Measurements from ENCODE around the gene KIF17. TPM values are rescaled to one million over a fixed set of nuclear protein-coding genes. Genes with fewer than 3 reads are reported as not detected.

Gene KIF17
- total and polyA plus RNA-seq, 2 of the 8 experiments (the other 6 are each of a cell fraction or from before 2014, with no cell fraction given): 6.9 to 10.4 TPM

- FAIRE-seq: peak; percentile 86
- no peak for TF ChIP-seq SRF (IDR thresholded peaks at IDR 0.05; ENCODE audit: low read depth, low read length)
- TF ChIP-seq JUND (IDR thresholded peaks at IDR 0.05; ENCODE audit: low read length): no peak
- no peak for TF ChIP-seq EZH2 (IDR thresholded peaks at IDR 0.05; ENCODE audit: low read depth, low read length, severe bottlenecking)
- no peak for TF ChIP-seq JUN (IDR thresholded peaks at IDR 0.05; ENCODE audit: low read depth, low read length)
- no peak for TF ChIP-seq CTBP2 (IDR thresholded peaks at IDR 0.05; ENCODE audit: borderline replicate concordance, insufficient read depth, insufficient read length, low read length)
- no peak for TF ChIP-seq MAFK (IDR thresholded peaks at IDR 0.05; ENCODE audit: low read depth, low read length)
- TF ChIP-seq RFX5 (IDR thresholded peaks at IDR 0.05; ENCODE audit: borderline replicate concordance, low read depth, low read length): no peak
- no peak for TF ChIP-seq RXRA (IDR thresholded peaks at IDR 0.05; ENCODE audit: insufficient read depth, low read depth, low read length)
- no peak for TF ChIP-seq TBP (IDR thresholded peaks at IDR 0.05; ENCODE audit: low read depth, low read length)
- no peak for TF ChIP-seq BCL11A (IDR thresholded peaks at IDR 0.05; ENCODE audit: low read depth in 2 of 2, low read length in 2 of 2)
- peak; percentile 88 for TF ChIP-seq MAX (IDR thresholded peaks at IDR 0.05)
Observed at GRCh38 chr1:20732588-20733359, 15.0 kb upstream of the KIF17 start, which contains the start of gene SH2D5. Gene SH2D5, minus strand, starts transcription at chr1:20732703. Its CDS starts 4,659 bp downstream, at chr1:20728044.

More at GRCh38 chr1:20732588-20733359, 15.0 kb upstream of the KIF17 start, which contains the start of gene SH2D5:
- H3K4ac ChIP-seq (replicated peaks; ENCODE audit: insufficient read length, low read depth, low read length): peak within 1 kb of the TSS; percentile 54
- CTCF ChIA-PET (ENCODE audit: partially characterized antibody): interaction anchor here (0.6 to 4.6 kb wide), 9 partner anchors 16 to 177 kb away, joined by 3 to 34 read pairs (median 3); partner anchors contain the start of gene KIF17
- no peak within 1 kb of the TSS for H3K27ac ChIP-seq (ENCODE audit: low read depth, low read length)
- H3K9ac ChIP-seq (replicated peaks in 1 of 4; ENCODE audit: extremely low read depth in 1 of 4, low read depth in 3 of 4, low read length in 3 of 4): peak within 1 kb of the TSS in 1 of 4 experiments; percentile 29; a peak in 2 of 7 replicates
- H2AK5ac ChIP-seq (ENCODE audit: low read depth, low read length): no peak within 1 kb of the TSS
- no peak within 1 kb of the TSS; the same call in 1 of the 2 replicates for H2BK12ac ChIP-seq (ENCODE audit: low read depth, low read length)
- H3K79me2 ChIP-seq (ENCODE audit: control insufficient read depth in 1 of 2, insufficient read depth in 2 of 2, low read length in 2 of 2): no peaks in the 10 kb centered on the region
- H2BK15ac ChIP-seq (ENCODE audit: low read length): no peak within 1 kb of the TSS
- H4K91ac ChIP-seq (replicated peaks; ENCODE audit: insufficient read length, low read length): no peak within 1 kb of the TSS
- H3K56ac ChIP-seq (replicated peaks; ENCODE audit: insufficient read length, low read depth, low read length): no peak within 1 kb of the TSS
- peak within 1 kb of the TSS; percentile 80; the same call in 1 of the 2 replicates for H2AFZ ChIP-seq (ENCODE audit: low read length)
- no peak within 1 kb of the TSS for H4K5ac ChIP-seq (ENCODE audit: insufficient read length, low read depth, low read length)
- peak; percentile 56 to 77 for DNase-seq (ENCODE audit: low read depth in 1 of 2, low spot score in 2 of 2)
- no peak within 1 kb of the TSS for H2BK20ac ChIP-seq (ENCODE audit: low read length)
- H4K8ac ChIP-seq (ENCODE audit: extremely low read depth, insufficient read depth, low read length): peak within 1 kb of the TSS; percentile 53; the same call in 1 of the 2 replicates
- no peaks in the 10 kb centered on the region for H3K79me1 ChIP-seq (ENCODE audit: low read depth, low read length)
- no peak within 1 kb of the TSS for H2BK120ac ChIP-seq (replicated peaks; ENCODE audit: low read depth, low read length)
- H4K20me1 ChIP-seq (replicated peaks in 1 of 2; ENCODE audit: control insufficient read depth in 1 of 2, insufficient read depth in 2 of 2, low read length in 2 of 2): peaks cover 1 to 3% of the 10 kb centered on the region in 2 experiments
- POLR2A ChIA-PET (ENCODE audit: partially characterized antibody): interaction anchor here (1.0 to 7.8 kb wide), 3 partner anchors 11 to 97 kb away, joined by 3 to 68 read pairs (median 4); partner anchors contain the start of gene KIF17
- H3K4me3 ChIP-seq (ENCODE audit: extremely low read depth in 1 of 4, insufficient read depth in 2 of 4, low read depth in 3 of 4, low read length in 4 of 4): peak within 1 kb of the TSS; percentile 56 to 71 (median 69)
- H3K4me2 ChIP-seq (ENCODE audit: insufficient read depth in 1 of 2, low read depth in 2 of 2, low read length in 2 of 2): peak within 1 kb of the TSS; percentile 97
- H3K4me1 ChIP-seq (replicated peaks in 1 of 4; ENCODE audit: control insufficient read depth in 3 of 4, insufficient read depth in 4 of 4, low read length in 3 of 4): peaks cover 5 to 40% (median 29%) of the 10 kb centered on the region in 4 experiments
- peaks cover 0 to 3% (median 0%) of the 10 kb centered on the region in 4 experiments; a peak in 2 of 8 replicates for H3K36me3 ChIP-seq (ENCODE audit: control insufficient read depth in 2 of 4, insufficient read depth in 4 of 4, low read length in 3 of 4)
- H3K18ac ChIP-seq (ENCODE audit: extremely low read depth, low read length): no peak within 1 kb of the TSS
- H3K27me3 ChIP-seq (replicated peaks in 1 of 4; ENCODE audit: control insufficient read depth in 3 of 4, extremely low read depth in 1 of 4, insufficient read depth in 3 of 4, low read length in 3 of 4): peaks cover 2 to 30% (median 27%) of the 10 kb centered on the region in 4 experiments
- peaks cover 11% of the 10 kb centered on the region; the same call in 1 of the 2 replicates for H3K23me2 ChIP-seq (ENCODE audit: low read depth, low read length)
- H3K23ac ChIP-seq (ENCODE audit: insufficient read length): no peak within 1 kb of the TSS
- no peak within 1 kb of the TSS for H3K14ac ChIP-seq (ENCODE audit: insufficient read length)
- WGBS, 2 experiments (ENCODE audit: extremely low coverage in 1 of 2, insufficient coverage in 1 of 2, insufficient read length in 1 of 2, insufficient replicate concordance in 2 of 2, low coverage in 1 of 2, low lambda C conversion rate in 2 of 2, missing lambda C conversion rate in 1 of 2): 3% methylated on average over 36 of the region's 38 CpGs; no CpG with 5 or more reads in 1 of the 2 experiments
- H2BK5ac ChIP-seq (ENCODE audit: low read depth, low read length): no peak within 1 kb of the TSS
- no peaks in the 10 kb centered on the region for H3K9me3 ChIP-seq (ENCODE audit: insufficient read depth in 2 of 2, low read depth in 1 of 2, low read length in 1 of 2)
